ENCODE data around the gene IL6. TPM values are rescaled to one million over a fixed set of nuclear protein-coding genes. Genes with fewer than 3 reads are reported as not detected.

IL6 gene
- polyA plus RNA-seq, 1 of the 3 experiments (the other 2 are of a cell fraction), result 20.5 TPM

- Histone ChIP-seq H3K27ac (ENCODE audit: low read depth in 2 of 2, low read length in 1 of 2) (no peak overlapping the region), H3K9me2 (no peaks in the 10 kb centered on the region), H4K20me1 (ENCODE audit: insufficient read depth) (no peaks in the 10 kb centered on the region), H3K9ac (no peak overlapping the region), H3K4me3 (ENCODE audit: low read depth in 2 of 2, low read length in 1 of 2) (no peak overlapping the region), H2AFZ (ENCODE audit: low read depth) (no peak overlapping the region), H3K4me1 (ENCODE audit: control insufficient read depth in 1 of 2, insufficient read depth in 2 of 2, low read depth in 1 of 2, low read length in 1 of 2) (no peaks in the 10 kb centered on the region), H3K4me2 (no peak overlapping the region), H3K27me3 (ENCODE audit: insufficient read depth) (peaks cover 9% of the 10 kb centered on the region; the same call in 1 of the 2 replicates), H3K9me3 (no peaks in the 10 kb centered on the region), H3F3A (replicated peaks; ENCODE audit: insufficient read depth) (no peaks in the 10 kb centered on the region), H3K79me2 (ENCODE audit: insufficient read depth) (no peaks in the 10 kb centered on the region), H3K36me3 (replicated peaks in 1 of 2; ENCODE audit: control insufficient read depth in 1 of 2, insufficient read depth in 2 of 2, low read length in 1 of 2) (no peaks in the 10 kb centered on the region)
- WGBS (ENCODE audit: low lambda C conversion rate), result 18% methylated on average over 5 of the region's 5 CpGs
- TF ChIP-seq MAX (IDR thresholded peaks at IDR 0.05; ENCODE audit: low read depth) (no peak), MXI1 (IDR thresholded peaks at IDR 0.05; ENCODE audit: low read depth, low read length) (no peak), USF1 (IDR thresholded peaks at IDR 0.05; ENCODE audit: borderline replicate concordance, low read depth) (no peak), USF2 (IDR thresholded peaks at IDR 0.05; ENCODE audit: borderline replicate concordance, low read depth, low read length) (no peak), REST (IDR thresholded peaks at IDR 0.05; ENCODE audit: low read depth, low read length) (no peak), MEF2A (IDR thresholded peaks at IDR 0.05; ENCODE audit: borderline replicate concordance, low read depth) (no peak), YY1 (IDR thresholded peaks at IDR 0.05; ENCODE audit: low read depth) (no peak), RCOR1 (IDR thresholded peaks at IDR 0.05; ENCODE audit: low read length) (no peak), FOXM1 (IDR thresholded peaks at IDR 0.05; ENCODE audit: low read depth) (no peak), SMC3 (IDR thresholded peaks at IDR 0.05; ENCODE audit: low read depth, low read length) (no peak), IRF3 (IDR thresholded peaks at IDR 0.05; ENCODE audit: low read depth, low read length) (no peak), PBX3 (IDR thresholded peaks at IDR 0.05) (no peak), SIN3A (IDR thresholded peaks at IDR 0.05; ENCODE audit: borderline replicate concordance, low read depth, low read length) (no peak), RAD21 (IDR thresholded peaks at IDR 0.05; ENCODE audit: low read length) (no peak), TAF1 (IDR thresholded peaks at IDR 0.05; ENCODE audit: borderline replicate concordance, low read depth, low read length) (no peak)
- ChIA-PET POLR2A (no interaction called here), CTCF (interaction anchor here (1.2 kb wide), 1 partner anchor 12 kb away, joined by 3 read pairs; no protein-coding TSS in a partner anchor)
- no peak for DNase-seq
Measured at GRCh38 chr7:22680482-22680911, 46.5 kb upstream of the IL6 start.

Data from SK-N-SH (cell line).